HEK293 (cell line): ENCODE results near the gene PRKD3.

Experiments
- GLIS1 ChIP-seq: fragments of 450-650 bp; formaldehyde crosslinking; IDR thresholded peaks from 2 replicates; pipeline ENCODE4 v1.5.1; 2016; ENCODE audit warnings: missing biosample characterization, missing genetic modification characterization
- KLF16 ChIP-seq: fragments of 450-650 bp; formaldehyde crosslinking; IDR thresholded peaks from 2 replicates; pipeline ENCODE4 v1.5.1; 2017; ENCODE audit warnings: missing biosample characterization, missing genetic modification characterization
- SETDB1 ChIP-seq: IDR thresholded peaks from one replicate; pipeline ENCODE4 v1.6.1; 2017; ENCODE audit warnings: mild to moderate bottlenecking, low read length, moderate library complexity, mixed read lengths; ENCODE audit not compliant: insufficient read length
- SP3 ChIP-seq: fragments of 450-650 bp; formaldehyde crosslinking; IDR thresholded peaks from 2 replicates; pipeline ENCODE4 v1.5.1; 2016; ENCODE audit warnings: missing biosample characterization, missing genetic modification characterization
- ZBTB8A ChIP-seq: fragments of 450-650 bp; formaldehyde crosslinking; IDR thresholded peaks from 2 replicates; pipeline ENCODE4 v1.5.1; 2016; ENCODE audit warnings: missing biosample characterization, missing genetic modification characterization
- ZFP3 ChIP-seq: fragments of 450-650 bp; formaldehyde crosslinking; IDR thresholded peaks from 2 replicates; pipeline ENCODE4 v1.5.1; 2016; ENCODE audit warnings: low read depth, missing biosample characterization, missing genetic modification characterization
- ZFP69B ChIP-seq: fragments of 450-650 bp; formaldehyde crosslinking; IDR thresholded peaks from 2 replicates; pipeline ENCODE4 v1.5.1; 2016; ENCODE audit warnings: missing biosample characterization, missing genetic modification characterization
- ZIC2 ChIP-seq: fragments of 450-650 bp; formaldehyde crosslinking; IDR thresholded peaks from 2 replicates; pipeline ENCODE4 v1.5.1; 2016; ENCODE audit warnings: missing biosample characterization, missing genetic modification characterization
- ZNF2 ChIP-seq: fragments of 450-650 bp; formaldehyde crosslinking; IDR thresholded peaks from 2 replicates; pipeline ENCODE4 v1.5.1; 2016; ENCODE audit warnings: missing biosample characterization, missing genetic modification characterization
- ZNF274 ChIP-seq, 2 experiments: fragments of 200-500 bp in 1 of 2; fragments of 450-650 bp in 1 of 2; sonication (Bioruptor generic) in 1 of 2; formaldehyde crosslinking in 1 of 2; IDR thresholded peaks; 2 replicates each; pipeline versions ENCODE4 v1.5.1 to v1.6.1; 2014 to 2016; ENCODE audit warnings: borderline replicate concordance in 1 of 2, inconsistent platforms in 1 of 2, low read length in 1 of 2, missing biosample characterization in 1 of 2, missing genetic modification characterization in 1 of 2
- ZNF311 ChIP-seq: fragments of 450-650 bp; formaldehyde crosslinking; IDR thresholded peaks from 2 replicates; pipeline ENCODE4 v1.5.1; 2017; ENCODE audit warnings: missing biosample characterization, missing genetic modification characterization, borderline replicate concordance
- ZNF335 ChIP-seq: fragments of 450-650 bp; formaldehyde crosslinking; conservative IDR thresholded peaks from 2 replicates; pipeline ENCODE4 v1.5.1; 2016; ENCODE audit warnings: missing biosample characterization, missing genetic modification characterization
- ZNF341 ChIP-seq: fragments of 450-650 bp; formaldehyde crosslinking; IDR thresholded peaks from 2 replicates; pipeline ENCODE4; 2016; ENCODE audit warnings: low read depth, missing biosample characterization, missing genetic modification characterization
- ZNF501 ChIP-seq: fragments of 450-650 bp; formaldehyde crosslinking; IDR thresholded peaks from 2 replicates; pipeline ENCODE4 v1.5.1; 2016; ENCODE audit warnings: missing biosample characterization, missing genetic modification characterization
- ZNF529 ChIP-seq: fragments of 450-650 bp; formaldehyde crosslinking; IDR thresholded peaks from 2 replicates; pipeline ENCODE4 v1.5.1; 2017; ENCODE audit warnings: missing genetic modification characterization, missing biosample characterization; ENCODE audit not compliant: insufficient replicate concordance
- ZNF600 ChIP-seq: fragments of 450-650 bp; formaldehyde crosslinking; IDR thresholded peaks from 2 replicates; pipeline ENCODE4 v1.5.1; 2016; ENCODE audit warnings: missing biosample characterization, missing genetic modification characterization
- TF ChIP-seq, protein P1 (sequence below): fragments of 450-650 bp; formaldehyde crosslinking; IDR thresholded peaks from 2 replicates; pipeline ENCODE4 v1.5.1; 2016; ENCODE audit warnings: missing biosample characterization, missing genetic modification characterization
- TF ChIP-seq, protein P2 (sequence below): fragments of 450-650 bp; IDR thresholded peaks from 2 replicates; pipeline ENCODE4 v1.5.1; 2018; ENCODE audit warnings: missing biosample characterization, missing genetic modification characterization
- TF ChIP-seq, protein P3 (sequence below): fragments of 450-650 bp; formaldehyde crosslinking; IDR thresholded peaks from 2 replicates; pipeline ENCODE4 v1.5.1; 2016; ENCODE audit warnings: missing biosample characterization, missing genetic modification characterization, low read depth
- TF ChIP-seq, protein P4 (sequence below): fragments of 450-650 bp; formaldehyde crosslinking; conservative IDR thresholded peaks from 2 replicates; pipeline ENCODE4 v1.5.1; 2016; ENCODE audit warnings: low read depth, missing biosample characterization, missing genetic modification characterization
- TF ChIP-seq, protein P5 (sequence below): fragments of 450-650 bp; formaldehyde crosslinking; IDR thresholded peaks from 2 replicates; pipeline ENCODE4 v1.5.1; 2016; ENCODE audit warnings: missing biosample characterization, missing genetic modification characterization
- TF ChIP-seq, protein P6 (sequence below): fragments of 450-650 bp; IDR thresholded peaks from 2 replicates; pipeline ENCODE4 v1.5.1; 2018; ENCODE audit warnings: missing biosample characterization, mild to moderate bottlenecking, missing genetic modification characterization

Gene PRKD3

DNA sequence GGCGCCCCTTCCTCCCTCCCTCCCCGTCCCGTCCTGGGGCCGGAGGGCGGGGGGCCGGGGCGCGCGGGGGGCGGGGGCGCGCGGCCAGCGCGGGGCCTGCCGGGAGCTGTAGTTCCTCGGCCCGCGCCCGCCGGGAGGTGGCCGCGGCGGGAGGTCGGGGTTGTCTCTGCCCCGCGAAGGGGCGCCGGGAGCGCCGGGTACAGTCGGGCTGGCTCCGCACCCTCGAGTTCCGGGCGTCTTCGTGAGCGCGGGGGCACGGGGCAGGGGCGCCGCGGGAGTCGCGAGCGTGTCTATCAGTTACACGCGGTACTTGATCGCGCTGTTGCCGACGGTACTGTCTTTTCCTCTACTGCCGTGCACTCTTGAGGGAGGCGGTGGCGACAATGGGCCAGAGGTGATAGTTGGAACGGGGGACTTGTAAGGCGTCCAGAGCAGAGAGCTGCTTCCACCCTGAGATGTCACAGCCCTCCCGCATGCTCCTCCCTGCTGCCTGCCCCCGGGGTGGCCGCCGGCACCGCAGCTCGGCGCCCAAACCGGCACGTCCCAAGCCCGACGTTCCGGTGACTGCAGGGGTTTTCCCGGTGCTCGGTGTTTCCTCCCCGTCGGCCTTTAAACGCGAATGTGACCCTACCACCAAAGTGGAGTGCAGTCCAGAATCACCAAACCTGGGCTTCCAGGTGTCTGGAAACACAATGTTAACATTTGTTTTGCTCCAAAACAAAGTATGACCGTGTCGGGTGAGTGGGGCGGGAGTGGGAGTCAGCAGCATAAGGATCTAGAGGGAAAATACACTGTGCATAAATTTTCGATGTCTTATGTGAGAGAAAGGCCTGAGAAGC is at the start of gene PRKD3 (continued):
- TF ChIP-seq ZNF274 (IDR thresholded peaks at IDR 0.05; ENCODE audit: low read length): no peak
- TF ChIP-seq ZNF274 (tag by site-specific recombination; IDR thresholded peaks at IDR 0.05; ENCODE audit: borderline replicate concordance): no peak
- peak; percentile 84 for TF ChIP-seq ZNF341 (tag by site-specific recombination)
- peak; percentile 92 for TF ChIP-seq ZBTB8A (tag by site-specific recombination)
- TF ChIP-seq ZNF501: peak; percentile 63; the same call in 1 of the 2 replicates
- TF ChIP-seq, protein P1, sequence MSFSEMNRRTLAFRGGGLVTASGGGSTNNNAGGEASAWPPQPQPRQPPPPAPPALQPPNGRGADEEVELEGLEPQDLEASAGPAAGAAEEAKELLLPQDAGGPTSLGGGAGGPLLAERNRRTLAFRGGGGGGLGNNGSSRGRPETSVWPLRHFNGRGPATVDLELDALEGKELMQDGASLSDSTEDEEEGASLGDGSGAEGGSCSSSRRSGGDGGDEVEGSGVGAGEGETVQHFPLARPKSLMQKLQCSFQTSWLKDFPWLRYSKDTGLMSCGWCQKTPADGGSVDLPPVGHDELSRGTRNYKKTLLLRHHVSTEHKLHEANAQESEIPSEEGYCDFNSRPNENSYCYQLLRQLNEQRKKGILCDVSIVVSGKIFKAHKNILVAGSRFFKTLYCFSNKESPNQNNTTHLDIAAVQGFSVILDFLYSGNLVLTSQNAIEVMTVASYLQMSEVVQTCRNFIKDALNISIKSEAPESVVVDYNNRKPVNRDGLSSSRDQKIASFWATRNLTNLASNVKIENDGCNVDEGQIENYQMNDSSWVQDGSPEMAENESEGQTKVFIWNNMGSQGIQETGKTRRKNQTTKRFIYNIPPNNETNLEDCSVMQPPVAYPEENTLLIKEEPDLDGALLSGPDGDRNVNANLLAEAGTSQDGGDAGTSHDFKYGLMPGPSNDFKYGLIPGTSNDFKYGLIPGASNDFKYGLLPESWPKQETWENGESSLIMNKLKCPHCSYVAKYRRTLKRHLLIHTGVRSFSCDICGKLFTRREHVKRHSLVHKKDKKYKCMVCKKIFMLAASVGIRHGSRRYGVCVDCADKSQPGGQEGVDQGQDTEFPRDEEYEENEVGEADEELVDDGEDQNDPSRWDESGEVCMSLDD: 0 out of 2 replicates have a peak, but pooled peaks have one; percentile 20
- TF ChIP-seq, protein P2, sequence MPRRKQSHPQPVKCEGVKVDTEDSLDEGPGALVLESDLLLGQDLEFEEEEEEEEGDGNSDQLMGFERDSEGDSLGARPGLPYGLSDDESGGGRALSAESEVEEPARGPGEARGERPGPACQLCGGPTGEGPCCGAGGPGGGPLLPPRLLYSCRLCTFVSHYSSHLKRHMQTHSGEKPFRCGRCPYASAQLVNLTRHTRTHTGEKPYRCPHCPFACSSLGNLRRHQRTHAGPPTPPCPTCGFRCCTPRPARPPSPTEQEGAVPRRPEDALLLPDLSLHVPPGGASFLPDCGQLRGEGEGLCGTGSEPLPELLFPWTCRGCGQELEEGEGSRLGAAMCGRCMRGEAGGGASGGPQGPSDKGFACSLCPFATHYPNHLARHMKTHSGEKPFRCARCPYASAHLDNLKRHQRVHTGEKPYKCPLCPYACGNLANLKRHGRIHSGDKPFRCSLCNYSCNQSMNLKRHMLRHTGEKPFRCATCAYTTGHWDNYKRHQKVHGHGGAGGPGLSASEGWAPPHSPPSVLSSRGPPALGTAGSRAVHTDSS (tag by site-specific recombination): no peak
- TF ChIP-seq KLF16 (tag by site-specific recombination): 0 out of 2 replicates have a peak, but pooled peaks have one; percentile 25
- TF ChIP-seq, protein P3, sequence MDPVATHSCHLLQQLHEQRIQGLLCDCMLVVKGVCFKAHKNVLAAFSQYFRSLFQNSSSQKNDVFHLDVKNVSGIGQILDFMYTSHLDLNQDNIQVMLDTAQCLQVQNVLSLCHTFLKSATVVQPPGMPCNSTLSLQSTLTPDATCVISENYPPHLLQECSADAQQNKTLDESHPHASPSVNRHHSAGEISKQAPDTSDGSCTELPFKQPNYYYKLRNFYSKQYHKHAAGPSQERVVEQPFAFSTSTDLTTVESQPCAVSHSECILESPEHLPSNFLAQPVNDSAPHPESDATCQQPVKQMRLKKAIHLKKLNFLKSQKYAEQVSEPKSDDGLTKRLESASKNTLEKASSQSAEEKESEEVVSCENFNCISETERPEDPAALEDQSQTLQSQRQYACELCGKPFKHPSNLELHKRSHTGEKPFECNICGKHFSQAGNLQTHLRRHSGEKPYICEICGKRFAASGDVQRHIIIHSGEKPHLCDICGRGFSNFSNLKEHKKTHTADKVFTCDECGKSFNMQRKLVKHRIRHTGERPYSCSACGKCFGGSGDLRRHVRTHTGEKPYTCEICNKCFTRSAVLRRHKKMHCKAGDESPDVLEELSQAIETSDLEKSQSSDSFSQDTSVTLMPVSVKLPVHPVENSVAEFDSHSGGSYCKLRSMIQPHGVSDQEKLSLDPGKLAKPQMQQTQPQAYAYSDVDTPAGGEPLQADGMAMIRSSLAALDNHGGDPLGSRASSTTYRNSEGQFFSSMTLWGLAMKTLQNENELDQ (tag by site-specific recombination): no peak
- TF ChIP-seq, protein P4, sequence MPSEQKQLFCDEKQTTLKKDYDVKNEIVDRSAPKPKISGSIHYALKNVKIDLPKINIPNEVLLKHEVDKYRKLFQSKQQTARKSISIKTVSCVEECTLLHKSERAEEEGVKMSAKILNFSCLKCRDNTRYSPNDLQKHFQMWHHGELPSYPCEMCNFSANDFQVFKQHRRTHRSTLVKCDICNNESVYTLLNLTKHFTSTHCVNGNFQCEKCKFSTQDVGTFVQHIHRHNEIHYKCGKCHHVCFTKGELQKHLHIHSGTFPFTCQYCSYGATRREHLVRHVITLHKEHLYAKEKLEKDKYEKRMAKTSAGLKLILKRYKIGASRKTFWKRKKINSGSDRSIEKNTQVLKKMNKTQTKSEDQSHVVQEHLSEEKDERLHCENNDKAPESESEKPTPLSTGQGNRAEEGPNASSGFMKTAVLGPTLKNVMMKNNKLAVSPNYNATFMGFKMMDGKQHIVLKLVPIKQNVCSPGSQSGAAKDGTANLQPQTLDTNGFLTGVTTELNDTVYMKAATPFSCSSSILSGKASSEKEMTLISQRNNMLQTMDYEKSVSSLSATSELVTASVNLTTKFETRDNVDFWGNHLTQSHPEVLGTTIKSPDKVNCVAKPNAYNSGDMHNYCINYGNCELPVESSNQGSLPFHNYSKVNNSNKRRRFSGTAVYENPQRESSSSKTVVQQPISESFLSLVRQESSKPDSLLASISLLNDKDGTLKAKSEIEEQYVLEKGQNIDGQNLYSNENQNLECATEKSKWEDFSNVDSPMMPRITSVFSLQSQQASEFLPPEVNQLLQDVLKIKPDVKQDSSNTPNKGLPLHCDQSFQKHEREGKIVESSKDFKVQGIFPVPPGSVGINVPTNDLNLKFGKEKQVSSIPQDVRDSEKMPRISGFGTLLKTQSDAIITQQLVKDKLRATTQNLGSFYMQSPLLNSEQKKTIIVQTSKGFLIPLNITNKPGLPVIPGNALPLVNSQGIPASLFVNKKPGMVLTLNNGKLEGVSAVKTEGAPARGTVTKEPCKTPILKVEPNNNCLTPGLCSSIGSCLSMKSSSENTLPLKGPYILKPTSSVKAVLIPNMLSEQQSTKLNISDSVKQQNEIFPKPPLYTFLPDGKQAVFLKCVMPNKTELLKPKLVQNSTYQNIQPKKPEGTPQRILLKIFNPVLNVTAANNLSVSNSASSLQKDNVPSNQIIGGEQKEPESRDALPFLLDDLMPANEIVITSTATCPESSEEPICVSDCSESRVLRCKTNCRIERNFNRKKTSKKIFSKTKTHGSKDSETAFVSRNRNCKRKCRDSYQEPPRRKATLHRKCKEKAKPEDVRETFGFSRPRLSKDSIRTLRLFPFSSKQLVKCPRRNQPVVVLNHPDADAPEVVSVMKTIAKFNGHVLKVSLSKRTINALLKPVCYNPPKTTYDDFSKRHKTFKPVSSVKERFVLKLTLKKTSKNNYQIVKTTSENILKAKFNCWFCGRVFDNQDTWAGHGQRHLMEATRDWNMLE (tag by site-specific recombination): no peak
- TF ChIP-seq ZNF600 (tag by site-specific recombination): peak; percentile 87
- TF ChIP-seq ZNF2 (tag by site-specific recombination): peak; percentile 38; the same call in 1 of the 2 replicates
- TF ChIP-seq SP3 (tag by site-specific recombination): peak; percentile 70
- TF ChIP-seq, protein P5, sequence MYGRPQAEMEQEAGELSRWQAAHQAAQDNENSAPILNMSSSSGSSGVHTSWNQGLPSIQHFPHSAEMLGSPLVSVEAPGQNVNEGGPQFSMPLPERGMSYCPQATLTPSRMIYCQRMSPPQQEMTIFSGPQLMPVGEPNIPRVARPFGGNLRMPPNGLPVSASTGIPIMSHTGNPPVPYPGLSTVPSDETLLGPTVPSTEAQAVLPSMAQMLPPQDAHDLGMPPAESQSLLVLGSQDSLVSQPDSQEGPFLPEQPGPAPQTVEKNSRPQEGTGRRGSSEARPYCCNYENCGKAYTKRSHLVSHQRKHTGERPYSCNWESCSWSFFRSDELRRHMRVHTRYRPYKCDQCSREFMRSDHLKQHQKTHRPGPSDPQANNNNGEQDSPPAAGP: 0 out of 2 replicates have a peak, but pooled peaks have one; percentile 28
- peak; percentile 92 for TF ChIP-seq ZNF335 (tag by site-specific recombination)
- TF ChIP-seq, protein P6, sequence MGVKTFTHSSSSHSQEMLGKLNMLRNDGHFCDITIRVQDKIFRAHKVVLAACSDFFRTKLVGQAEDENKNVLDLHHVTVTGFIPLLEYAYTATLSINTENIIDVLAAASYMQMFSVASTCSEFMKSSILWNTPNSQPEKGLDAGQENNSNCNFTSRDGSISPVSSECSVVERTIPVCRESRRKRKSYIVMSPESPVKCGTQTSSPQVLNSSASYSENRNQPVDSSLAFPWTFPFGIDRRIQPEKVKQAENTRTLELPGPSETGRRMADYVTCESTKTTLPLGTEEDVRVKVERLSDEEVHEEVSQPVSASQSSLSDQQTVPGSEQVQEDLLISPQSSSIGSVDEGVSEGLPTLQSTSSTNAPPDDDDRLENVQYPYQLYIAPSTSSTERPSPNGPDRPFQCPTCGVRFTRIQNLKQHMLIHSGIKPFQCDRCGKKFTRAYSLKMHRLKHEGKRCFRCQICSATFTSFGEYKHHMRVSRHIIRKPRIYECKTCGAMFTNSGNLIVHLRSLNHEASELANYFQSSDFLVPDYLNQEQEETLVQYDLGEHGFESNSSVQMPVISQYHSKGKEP (tag by site-specific recombination): no peak
- no peak for TF ChIP-seq ZFP3 (tag by site-specific recombination)
- TF ChIP-seq ZNF311 (tag by site-specific recombination): no peak
- TF ChIP-seq SETDB1: no peak
- TF ChIP-seq ZIC2: peak; percentile 68
- no peak for TF ChIP-seq ZNF529 (tag by site-specific recombination)
- TF ChIP-seq GLIS1 (tag by site-specific recombination): peak; percentile 85
- TF ChIP-seq ZFP69B: no peak
